KMS-11 (cell line): ENCODE results near the gene PHF21B.
"Not testable (repeated sequence)": the region's sequence is repeated elsewhere in the genome, so short reads cannot be mapped to it uniquely, and the experiment has no call there.

Experiments used
- H2AFZ ChIP-seq: fragments of 200-600 bp; sonication (generic); 2 replicates; pipeline ENCODE4 v1.6.1; 2016; ENCODE audit warnings: antibody characterized with exemption, mixed run types, low read depth
- H3K27ac ChIP-seq: fragments of 200-600 bp; sonication (generic); 2 replicates; pipeline ENCODE4 v1.6.1; 2016; ENCODE audit warnings: mild to moderate bottlenecking, mixed run types
- H3K27me3 ChIP-seq: fragments of 200-600 bp; sonication (generic); 2 replicates; pipeline ENCODE4 v1.6.1; 2017; ENCODE audit warnings: mild to moderate bottlenecking, low read depth, mixed run types, moderate library complexity; ENCODE audit not compliant: insufficient read depth
- H3K36me3 ChIP-seq: fragments of 200-600 bp; sonication (generic); 2 replicates; pipeline ENCODE4 v1.6.1; 2017; ENCODE audit warnings: mild to moderate bottlenecking, mixed run types; ENCODE audit not compliant: insufficient read depth
- H3K4me1 ChIP-seq: fragments of 200-600 bp; sonication (generic); 2 replicates; pipeline ENCODE4 v1.6.1; 2016; ENCODE audit warnings: mild to moderate bottlenecking, low read depth, mixed run types; ENCODE audit not compliant: poor library complexity, severe bottlenecking
- H3K4me2 ChIP-seq: fragments of 200-600 bp; sonication (generic); 2 replicates; pipeline ENCODE4 v1.7.0; 2016; ENCODE audit warnings: mild to moderate bottlenecking, mixed run types
- H3K4me3 ChIP-seq: fragments of 200-600 bp; sonication (generic); IDR thresholded peaks from 2 replicates; pipeline ENCODE4 v1.6.1; 2017; ENCODE audit warnings: low read depth, low read length, mixed read lengths; ENCODE audit not compliant: insufficient read depth
- H3K79me2 ChIP-seq: fragments of 200-600 bp; sonication (generic); 2 replicates; pipeline ENCODE4 v1.6.1; 2016; ENCODE audit warnings: low read depth, mixed run types; ENCODE audit not compliant: insufficient read depth
- H3K9ac ChIP-seq: fragments of 200-600 bp; sonication (generic); 2 replicates; pipeline ENCODE4 v1.6.1; 2016; ENCODE audit warnings: mild to moderate bottlenecking, mixed run types
- H4K20me1 ChIP-seq: fragments of 200-600 bp; sonication (generic); 2 replicates; pipeline ENCODE4 v1.6.1; 2016; ENCODE audit warnings: mild to moderate bottlenecking, mixed run types; ENCODE audit not compliant: insufficient read depth
- TF ChIP-seq, protein P1 (sequence below): fragments of 200-600 bp; sonication (generic); conservative IDR thresholded peaks from 2 replicates; pipeline ENCODE4 v1.6.1; 2017; ENCODE audit warnings: low read depth, mild to moderate bottlenecking, antibody characterized with exemption, low read length, moderate library complexity, mixed read lengths

The PHF21B gene

DNA sequence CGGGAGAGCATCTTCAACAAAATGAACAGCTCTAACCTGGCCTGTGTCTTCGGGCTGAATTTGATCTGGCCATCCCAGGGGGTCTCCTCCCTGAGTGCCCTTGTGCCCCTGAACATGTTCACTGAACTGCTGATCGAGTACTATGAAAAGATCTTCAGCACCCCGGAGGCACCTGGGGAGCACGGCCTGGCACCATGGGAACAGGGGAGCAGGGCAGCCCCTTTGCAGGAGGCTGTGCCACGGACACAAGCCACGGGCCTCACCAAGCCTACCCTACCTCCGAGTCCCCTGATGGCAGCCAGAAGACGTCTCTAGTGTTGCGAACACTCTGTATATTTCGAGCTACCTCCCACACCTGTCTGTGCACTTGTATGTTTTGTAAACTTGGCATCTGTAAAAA lies 147.5 kb downstream of the PHF21B start:
- Histone ChIP-seq H4K20me1 (no peaks in the 10 kb centered on the region), H3K9ac (no peak overlapping the region)
- TF ChIP-seq, protein P1, sequence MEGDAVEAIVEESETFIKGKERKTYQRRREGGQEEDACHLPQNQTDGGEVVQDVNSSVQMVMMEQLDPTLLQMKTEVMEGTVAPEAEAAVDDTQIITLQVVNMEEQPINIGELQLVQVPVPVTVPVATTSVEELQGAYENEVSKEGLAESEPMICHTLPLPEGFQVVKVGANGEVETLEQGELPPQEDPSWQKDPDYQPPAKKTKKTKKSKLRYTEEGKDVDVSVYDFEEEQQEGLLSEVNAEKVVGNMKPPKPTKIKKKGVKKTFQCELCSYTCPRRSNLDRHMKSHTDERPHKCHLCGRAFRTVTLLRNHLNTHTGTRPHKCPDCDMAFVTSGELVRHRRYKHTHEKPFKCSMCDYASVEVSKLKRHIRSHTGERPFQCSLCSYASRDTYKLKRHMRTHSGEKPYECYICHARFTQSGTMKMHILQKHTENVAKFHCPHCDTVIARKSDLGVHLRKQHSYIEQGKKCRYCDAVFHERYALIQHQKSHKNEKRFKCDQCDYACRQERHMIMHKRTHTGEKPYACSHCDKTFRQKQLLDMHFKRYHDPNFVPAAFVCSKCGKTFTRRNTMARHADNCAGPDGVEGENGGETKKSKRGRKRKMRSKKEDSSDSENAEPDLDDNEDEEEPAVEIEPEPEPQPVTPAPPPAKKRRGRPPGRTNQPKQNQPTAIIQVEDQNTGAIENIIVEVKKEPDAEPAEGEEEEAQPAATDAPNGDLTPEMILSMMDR = no peak

DNA sequence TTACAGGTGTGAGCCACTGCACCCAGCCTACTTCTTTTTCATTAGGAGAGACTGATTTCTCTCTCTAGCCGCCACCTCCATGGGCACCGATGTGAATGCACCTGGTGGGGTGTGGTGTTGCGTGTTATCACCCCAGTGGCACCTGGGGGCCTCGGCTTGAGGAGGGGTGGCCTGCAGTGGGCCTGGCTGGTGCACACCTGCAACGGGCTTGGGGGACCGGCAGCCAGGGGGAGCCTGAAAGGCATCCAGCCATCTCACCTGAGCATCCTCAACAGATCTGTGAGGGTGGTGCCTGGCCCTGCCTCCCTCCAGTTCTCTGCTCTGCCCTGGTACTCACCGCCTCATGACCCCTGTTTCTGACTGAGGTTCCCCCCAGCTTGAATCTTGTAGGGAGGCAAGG lies 148.6 kb downstream of the PHF21B start:
- no peaks in the 10 kb centered on the region for H3K4me1 ChIP-seq
- H2AFZ ChIP-seq = no peak overlapping the region
- H3K27ac ChIP-seq = no peak overlapping the region
- no peak overlapping the region for H3K4me2 ChIP-seq
- H3K27me3 ChIP-seq = no peaks in the 10 kb centered on the region; the same call in 1 of the 2 replicates
- H3K36me3 ChIP-seq = no peaks in the 10 kb centered on the region
- no peak overlapping the region for H3K9ac ChIP-seq
- TF ChIP-seq, protein P1 = no peak
- H3K79me2 ChIP-seq = no peaks in the 10 kb centered on the region
- H3K4me3 ChIP-seq = no peak overlapping the region
- H4K20me1 ChIP-seq = no peaks in the 10 kb centered on the region

More for the DNA sequence above, 147.5 kb downstream of the PHF21B start:
- no peak overlapping the region for H2AFZ ChIP-seq
- H3K79me2 ChIP-seq = no peaks in the 10 kb centered on the region
- no peaks in the 10 kb centered on the region; the same call in 1 of the 2 replicates for H3K27me3 ChIP-seq
- H3K4me2 ChIP-seq = no peak overlapping the region
- no peaks in the 10 kb centered on the region for H3K4me1 ChIP-seq
- no peak overlapping the region for H3K4me3 ChIP-seq
- no peaks in the 10 kb centered on the region for H3K36me3 ChIP-seq
- H3K27ac ChIP-seq = no peak overlapping the region

DNA sequence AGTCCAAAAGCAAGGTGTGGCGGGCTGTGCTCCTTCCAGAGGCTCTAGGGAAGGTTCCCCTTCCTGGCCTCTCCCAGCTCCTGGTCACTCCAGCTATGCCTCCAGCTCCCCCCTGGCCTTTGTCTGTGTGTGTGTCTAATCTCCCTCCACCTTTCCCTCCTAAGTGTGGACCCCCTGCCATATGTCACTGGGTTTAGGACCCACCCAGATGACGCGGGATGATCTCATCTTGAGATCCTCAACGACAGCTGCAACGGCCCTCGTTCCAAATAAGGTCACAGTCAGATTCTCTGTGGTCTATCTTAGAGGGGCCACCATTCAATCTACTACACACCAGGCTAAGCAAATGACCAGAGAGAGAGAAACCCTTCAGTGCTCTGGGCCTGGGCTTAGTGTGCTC lies 149.5 kb downstream of the PHF21B start:
- Histone ChIP-seq H3K4me3 (no peak overlapping the region), H2AFZ (no peak overlapping the region), H3K27me3 (no peaks in the 10 kb centered on the region; the same call in 1 of the 2 replicates), H3K27ac (no peak overlapping the region), H3K4me2 (no peak overlapping the region), H3K9ac (no peak overlapping the region), H3K4me1 (no peaks in the 10 kb centered on the region), H3K79me2 (no peaks in the 10 kb centered on the region), H3K36me3 (no peaks in the 10 kb centered on the region), H4K20me1 (no peaks in the 10 kb centered on the region)
- TF ChIP-seq, protein P1 = no peak

DNA sequence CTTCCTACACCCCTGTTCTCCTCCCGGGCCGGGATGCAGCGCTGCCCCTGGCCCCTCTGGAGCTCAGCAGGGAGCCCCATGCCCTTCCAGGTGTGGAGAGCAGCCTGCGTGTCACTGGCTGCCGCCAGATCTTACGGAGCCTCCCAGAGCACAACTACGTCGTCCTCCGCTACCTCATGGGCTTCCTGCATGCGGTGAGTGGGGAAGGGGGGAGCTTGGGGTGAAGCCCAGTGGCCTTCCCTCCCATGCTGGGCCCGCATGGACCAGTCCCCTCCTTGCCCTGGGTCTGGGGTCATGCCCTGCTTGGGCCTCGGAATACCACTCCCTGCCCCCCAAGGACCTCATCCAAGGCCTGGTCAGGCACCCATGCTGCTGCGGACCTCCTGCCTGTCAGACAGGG lies 150.2 kb downstream of the PHF21B start:
- TF ChIP-seq, protein P1 = no peak
- no peaks in the 10 kb centered on the region for H3K79me2 ChIP-seq
- no peaks in the 10 kb centered on the region for H4K20me1 ChIP-seq
- H3K27me3 ChIP-seq = peaks cover 4% of the 10 kb centered on the region; the same call in 1 of the 2 replicates
- no peak overlapping the region for H2AFZ ChIP-seq
- H3K4me2 ChIP-seq = no peak overlapping the region
- no peaks in the 10 kb centered on the region for H3K4me1 ChIP-seq
- no peak overlapping the region for H3K9ac ChIP-seq
- H3K36me3 ChIP-seq = no peaks in the 10 kb centered on the region
- no peak overlapping the region for H3K27ac ChIP-seq
- no peak overlapping the region for H3K4me3 ChIP-seq

DNA sequence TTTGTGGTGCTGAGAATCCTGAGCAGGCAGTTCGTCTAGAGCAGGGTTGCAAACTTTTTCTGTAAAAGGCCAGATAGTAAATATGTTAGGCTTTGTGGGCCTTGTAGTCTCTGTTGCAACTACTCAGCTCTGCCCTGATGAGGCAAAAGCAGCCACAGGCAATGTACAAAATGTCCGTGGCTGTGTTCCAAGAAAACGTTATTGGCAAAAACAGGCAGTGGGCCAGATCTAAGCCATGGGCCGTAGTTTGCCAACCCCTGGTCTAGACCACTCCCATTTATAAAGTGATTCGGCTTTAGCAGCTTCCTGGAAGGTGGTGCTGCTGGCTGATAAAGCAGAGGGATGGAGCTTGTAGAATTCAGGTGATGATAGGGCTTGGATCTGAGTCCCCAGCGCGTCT lies 151.0 kb downstream of the PHF21B start:
- H3K4me1 ChIP-seq, H3K36me3 ChIP-seq, H3K4me3 ChIP-seq, H3K4me2 ChIP-seq, H2AFZ ChIP-seq, H3K79me2 ChIP-seq, H3K27me3 ChIP-seq, H4K20me1 ChIP-seq, H3K9ac ChIP-seq, H3K27ac ChIP-seq: not testable (repeated sequence)
